ENCODE measurements around the gene PSMA5. TPM values are rescaled to one million over a fixed set of nuclear protein-coding genes. Genes with fewer than 3 reads are reported as not detected.

The PSMA5 gene
- total RNA-seq, 1 experiment from 2014 or later: 133 TPM

DNA sequence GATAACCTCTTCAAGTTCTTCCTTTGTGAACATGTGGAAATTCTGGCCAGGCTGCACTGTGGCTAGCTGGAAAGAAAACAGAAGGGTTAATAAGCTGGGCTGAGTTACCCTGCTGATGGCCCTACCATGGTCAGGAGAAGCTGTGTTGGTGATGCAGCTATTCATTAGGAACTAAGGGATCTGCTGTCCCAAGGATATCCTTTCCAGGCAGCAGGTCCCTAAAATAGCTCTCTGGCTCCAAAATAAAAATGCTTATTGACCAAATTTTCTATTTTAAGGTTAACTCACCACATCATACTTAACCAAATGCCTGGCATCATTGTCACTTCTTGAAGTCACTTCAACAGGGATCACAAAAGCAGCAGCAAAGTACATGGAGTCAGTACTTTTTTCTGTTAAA, 24.2 kb downstream of the PSMA5 start:
- H4K8ac ChIP-seq (replicated peaks; ENCODE audit: insufficient read length, low read depth, low read length): no peak overlapping the region
- no peaks in the 10 kb centered on the region for H3K9me3 ChIP-seq (ENCODE audit: control insufficient read depth, low read depth, low read length)
- H3K23me2 ChIP-seq (ENCODE audit: insufficient read length, low read depth, low read length, poor library complexity, severe bottlenecking): peaks cover 9% of the 10 kb centered on the region
- no peak overlapping the region for H3K9ac ChIP-seq (ENCODE audit: extremely low read depth, insufficient read length, low read length)
- no peak overlapping the region for H2BK12ac ChIP-seq (ENCODE audit: insufficient read length, low read depth, low read length)
- no peaks in the 10 kb centered on the region for H3K9me3 Mint-ChIP-seq
- no peaks in the 10 kb centered on the region for H3K79me1 ChIP-seq (ENCODE audit: insufficient read depth, low read depth, low read length, poor library complexity, severe bottlenecking)
- H2BK120ac ChIP-seq (ENCODE audit: low read depth, low read length, poor library complexity, severe bottlenecking): no peak overlapping the region
- H2AFZ ChIP-seq (ENCODE audit: low read length): no peak overlapping the region
- H2BK15ac ChIP-seq (ENCODE audit: low read depth, low read length): no peak overlapping the region
- H3K79me2 ChIP-seq (ENCODE audit: insufficient read depth, low read length): no peaks in the 10 kb centered on the region
- no peaks in the 10 kb centered on the region for H3K27me3 Mint-ChIP-seq (ENCODE audit: low read depth)
- TF ChIP-seq, protein P1, sequence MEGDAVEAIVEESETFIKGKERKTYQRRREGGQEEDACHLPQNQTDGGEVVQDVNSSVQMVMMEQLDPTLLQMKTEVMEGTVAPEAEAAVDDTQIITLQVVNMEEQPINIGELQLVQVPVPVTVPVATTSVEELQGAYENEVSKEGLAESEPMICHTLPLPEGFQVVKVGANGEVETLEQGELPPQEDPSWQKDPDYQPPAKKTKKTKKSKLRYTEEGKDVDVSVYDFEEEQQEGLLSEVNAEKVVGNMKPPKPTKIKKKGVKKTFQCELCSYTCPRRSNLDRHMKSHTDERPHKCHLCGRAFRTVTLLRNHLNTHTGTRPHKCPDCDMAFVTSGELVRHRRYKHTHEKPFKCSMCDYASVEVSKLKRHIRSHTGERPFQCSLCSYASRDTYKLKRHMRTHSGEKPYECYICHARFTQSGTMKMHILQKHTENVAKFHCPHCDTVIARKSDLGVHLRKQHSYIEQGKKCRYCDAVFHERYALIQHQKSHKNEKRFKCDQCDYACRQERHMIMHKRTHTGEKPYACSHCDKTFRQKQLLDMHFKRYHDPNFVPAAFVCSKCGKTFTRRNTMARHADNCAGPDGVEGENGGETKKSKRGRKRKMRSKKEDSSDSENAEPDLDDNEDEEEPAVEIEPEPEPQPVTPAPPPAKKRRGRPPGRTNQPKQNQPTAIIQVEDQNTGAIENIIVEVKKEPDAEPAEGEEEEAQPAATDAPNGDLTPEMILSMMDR (conservative IDR thresholded peaks at IDR 0.05): no peak
- H3K27ac Mint-ChIP-seq: no peak overlapping the region
- no peaks in the 10 kb centered on the region for H4K20me1 ChIP-seq (ENCODE audit: control insufficient read depth, insufficient read depth, insufficient read length)
- no peak overlapping the region for H3K4me3 Mint-ChIP-seq
- H3K4me1 Mint-ChIP-seq: peaks cover 11 to 16% of the 10 kb centered on the region in 2 experiments
- H3K36me3 Mint-ChIP-seq (ENCODE audit: insufficient read depth in 1 of 3, low read depth in 3 of 3): peaks cover 6 to 42% (median 29%) of the 10 kb centered on the region in 3 experiments; a peak in 6 of 7 replicates
- no peak overlapping the region for H3T11ph ChIP-seq (ENCODE audit: low read length)
- H2AK5ac ChIP-seq (ENCODE audit: insufficient read length, low read length): no peak overlapping the region
- no peak overlapping the region for H2BK5ac ChIP-seq (ENCODE audit: insufficient read length, low read length)
- H3K4me1 ChIP-seq (ENCODE audit: insufficient read depth, low read length): 0 out of 2 replicates have a peak, but pooled peaks cover 2% of the 10 kb centered on the region
- H3K56ac ChIP-seq (ENCODE audit: insufficient read length, low read depth, low read length): no peak overlapping the region
- no peak overlapping the region for H4K91ac ChIP-seq (ENCODE audit: insufficient read length, low read depth, low read length)
- H3K18ac ChIP-seq (ENCODE audit: insufficient read length, low read depth, low read length): no peak overlapping the region
- no peak overlapping the region for H2BK20ac ChIP-seq (ENCODE audit: low read depth, low read length, poor library complexity, severe bottlenecking)
- no peak overlapping the region for H3K14ac ChIP-seq (ENCODE audit: insufficient read depth, low read length)
- no peak for DNase-seq
- no peak overlapping the region for H3K27ac ChIP-seq (ENCODE audit: insufficient read length, low read depth, low read length)
- H3K4me2 ChIP-seq (ENCODE audit: insufficient read depth, insufficient read length, low read length): no peak overlapping the region
- no peaks in the 10 kb centered on the region for H3K27me3 ChIP-seq (ENCODE audit: insufficient read depth, low read length)
- no peak overlapping the region for H3K23ac ChIP-seq (ENCODE audit: insufficient read length, low read depth, low read length)
- no peak overlapping the region for H4K5ac ChIP-seq (ENCODE audit: insufficient read length, low read depth, low read length)
- H3K4ac ChIP-seq (ENCODE audit: low read depth, low read length): no peak overlapping the region
